HepG2 (cell line): ENCODE results near the gene SLC22A23. TPM values are rescaled to one million over a fixed set of nuclear protein-coding genes. Genes with fewer than 3 reads are reported as not detected.

Source experiments
- CC2D1A ChIP-seq: sonication (generic); formaldehyde crosslinking; IDR thresholded peaks from 2 replicates; pipeline ENCODE4 v1.8.1; 2023; ENCODE audit warnings: mild to moderate bottlenecking, missing genetic modification reagents
- CREB1 ChIP-seq, 2 experiments: fragments of 450-650 bp in 1 of 2; IDR thresholded peaks; 2 replicates each; pipeline ENCODE4 v1.6.1; 2016 to 2017; ENCODE audit warnings: control low read depth in 1 of 2, mild to moderate bottlenecking in 1 of 2, missing compliant biosample characterization in 1 of 2, missing genetic modification characterization in 1 of 2
- GTF2F1 ChIP-seq: fragments of 150-350 bp; IDR thresholded peaks from 2 replicates; pipeline ENCODE4 v1.6.1; 2014; ENCODE audit warnings: low read length
- HNF4A ChIP-seq: sonication (generic); formaldehyde crosslinking; IDR thresholded peaks from 2 replicates; pipeline ENCODE4 v1.4.0; 2020; ENCODE audit warnings: missing genetic modification reagents
- MEIS1 ChIP-seq: sonication (generic); formaldehyde crosslinking; IDR thresholded peaks from 2 replicates; pipeline ENCODE4 v1.9.0; 2021; ENCODE audit warnings: mild to moderate bottlenecking, missing genetic modification reagents, moderate library complexity, borderline replicate concordance
- NR2F6 ChIP-seq, 2 experiments: IDR thresholded peaks; 2 replicates each; pipeline ENCODE4 v1.6.1; 2016; ENCODE audit warnings: antibody characterized with exemption in 1 of 2, mild to moderate bottlenecking in 1 of 2
- PAX8 ChIP-seq: sonication (generic); formaldehyde crosslinking; IDR thresholded peaks from 2 replicates; pipeline ENCODE4 v1.8.0; 2022; ENCODE audit warnings: mild to moderate bottlenecking, missing genetic modification reagents, borderline replicate concordance
- REXO4 ChIP-seq: sonication (generic); formaldehyde crosslinking; IDR thresholded peaks from 2 replicates; pipeline ENCODE4 v1.8.0; 2022; ENCODE audit warnings: missing genetic modification reagents, mild to moderate bottlenecking, borderline replicate concordance
- RXRB ChIP-seq: IDR thresholded peaks from 2 replicates; pipeline ENCODE4 v1.6.1; 2016; ENCODE audit warnings: borderline replicate concordance, missing genetic modification reagents, missing compliant biosample characterization
- SRSF9 ChIP-seq: fragments of 200-400 bp; formaldehyde crosslinking; IDR thresholded peaks from 2 replicates; pipeline ENCODE4 v1.6.1; 2018; ENCODE audit warnings: borderline replicate concordance, mild to moderate bottlenecking, low read depth, low read length; ENCODE audit not compliant: insufficient read depth, poor library complexity, severe bottlenecking
- STAG1 ChIP-seq: sonication (generic); formaldehyde crosslinking; IDR thresholded peaks from 2 replicates; pipeline ENCODE4 v1.4.0; 2020; ENCODE audit warnings: missing genetic modification reagents
- TCF12 ChIP-seq, 2 experiments: fragments of 450-650 bp in 1 of 2; sonication (generic) in 1 of 2; formaldehyde crosslinking in 1 of 2; IDR thresholded peaks; 2 replicates each; pipeline versions ENCODE4 v1.6.1 to v1.8.0; 2017 to 2022; ENCODE audit warnings: antibody characterized with exemption in 1 of 2, mild to moderate bottlenecking in 1 of 2, missing genetic modification reagents in 1 of 2, moderate library complexity in 1 of 2
- U2AF1 ChIP-seq: fragments of 200-400 bp; formaldehyde crosslinking; optimal IDR thresholded peaks from 2 replicates; pipeline ENCODE3; 2017; ENCODE audit warnings: mild to moderate bottlenecking, low read depth, low read length
- ZMYM4 ChIP-seq: sonication (generic); formaldehyde crosslinking; IDR thresholded peaks from 2 replicates; pipeline ENCODE4 v1.8.1; 2023; ENCODE audit warnings: mild to moderate bottlenecking, missing genetic modification reagents
- ZNF264 ChIP-seq: sonication (generic); formaldehyde crosslinking; IDR thresholded peaks from 2 replicates; pipeline ENCODE4 v1.4.0; 2020; ENCODE audit warnings: missing genetic modification reagents
- ZNF652 ChIP-seq: IDR thresholded peaks from 2 replicates; pipeline ENCODE4 v1.6.1; 2016; ENCODE audit warnings: low read depth, borderline replicate concordance
- ZNF678 ChIP-seq: sonication (generic); formaldehyde crosslinking; IDR thresholded peaks from 2 replicates; pipeline ENCODE4 v1.4.0; 2020; ENCODE audit warnings: mild to moderate bottlenecking, missing genetic modification reagents
- ZNF83 ChIP-seq: sonication (generic); formaldehyde crosslinking; IDR thresholded peaks from 2 replicates; pipeline ENCODE4 v1.4.0; 2020; ENCODE audit warnings: missing genetic modification reagents, mild to moderate bottlenecking, borderline replicate concordance
- polyA plus RNA-seq, 8 experiments: library from polyadenylated mRNA; depleted of rRNA in 3 of 8; stranded (reverse) in 7 of 8; unstranded in 1 of 8; fragments of >200 nt; fragmentation: Illumina TruSeq in 4 of 8; extraction: Trizol in 4 of 8; gene quantifications; 2 replicates each; pipeline versions ENCODE4 v1.2.1 to v1.2.3, GENCODE V29; 2011 to 2016; ENCODE audit warnings: low read depth in 4 of 8, missing spikeins in 1 of 8, mixed read lengths in 1 of 8; ENCODE audit not compliant: insufficient read depth in 1 of 8
- total RNA-seq, 5 experiments: library from RNA; depleted of rRNA; stranded (reverse); fragments of >200 nt; fragmentation: Illumina TruSeq; extraction: Trizol; gene quantifications; 2 replicates each; pipeline ENCODE4 v1.2.3, GENCODE V29; 2016; ENCODE audit warnings: low read depth in 1 of 5
- TF ChIP-seq, protein P1 (sequence below): sonication (generic); formaldehyde crosslinking; IDR thresholded peaks from 2 replicates; pipeline ENCODE4 v1.4.0; 2020; ENCODE audit warnings: missing genetic modification reagents
- TF ChIP-seq, protein P2 (sequence below): sonication (generic); formaldehyde crosslinking; IDR thresholded peaks from 2 replicates; pipeline ENCODE4 v1.4.0; 2020; ENCODE audit warnings: mild to moderate bottlenecking, missing genetic modification reagents
- TF ChIP-seq, protein P3 (sequence below): sonication (generic); formaldehyde crosslinking; IDR thresholded peaks from 2 replicates; pipeline ENCODE4 v1.5.0; 2020; ENCODE audit warnings: missing genetic modification reagents
- TF ChIP-seq, protein P4 (sequence below): sonication (generic); formaldehyde crosslinking; IDR thresholded peaks from 2 replicates; pipeline ENCODE4 v1.4.0; 2020; ENCODE audit warnings: low read depth, mild to moderate bottlenecking, missing genetic modification reagents
- TF ChIP-seq, protein P5 (sequence below): sonication (generic); formaldehyde crosslinking; conservative IDR thresholded peaks from 2 replicates; pipeline ENCODE4 v1.8.0; 2022; ENCODE audit warnings: missing genetic modification reagents
- TF ChIP-seq, protein P6 (sequence below): IDR thresholded peaks from 2 replicates; pipeline ENCODE4 v1.6.1; 2016; ENCODE audit warnings: missing genetic modification reagents, missing compliant biosample characterization

Gene SLC22A23
- total and polyA plus RNA-seq, 2 of the 13 experiments (the other 11 are each of a cell fraction or from before 2014, with no cell fraction given), result 11.8 to 17.5 TPM

DNA sequence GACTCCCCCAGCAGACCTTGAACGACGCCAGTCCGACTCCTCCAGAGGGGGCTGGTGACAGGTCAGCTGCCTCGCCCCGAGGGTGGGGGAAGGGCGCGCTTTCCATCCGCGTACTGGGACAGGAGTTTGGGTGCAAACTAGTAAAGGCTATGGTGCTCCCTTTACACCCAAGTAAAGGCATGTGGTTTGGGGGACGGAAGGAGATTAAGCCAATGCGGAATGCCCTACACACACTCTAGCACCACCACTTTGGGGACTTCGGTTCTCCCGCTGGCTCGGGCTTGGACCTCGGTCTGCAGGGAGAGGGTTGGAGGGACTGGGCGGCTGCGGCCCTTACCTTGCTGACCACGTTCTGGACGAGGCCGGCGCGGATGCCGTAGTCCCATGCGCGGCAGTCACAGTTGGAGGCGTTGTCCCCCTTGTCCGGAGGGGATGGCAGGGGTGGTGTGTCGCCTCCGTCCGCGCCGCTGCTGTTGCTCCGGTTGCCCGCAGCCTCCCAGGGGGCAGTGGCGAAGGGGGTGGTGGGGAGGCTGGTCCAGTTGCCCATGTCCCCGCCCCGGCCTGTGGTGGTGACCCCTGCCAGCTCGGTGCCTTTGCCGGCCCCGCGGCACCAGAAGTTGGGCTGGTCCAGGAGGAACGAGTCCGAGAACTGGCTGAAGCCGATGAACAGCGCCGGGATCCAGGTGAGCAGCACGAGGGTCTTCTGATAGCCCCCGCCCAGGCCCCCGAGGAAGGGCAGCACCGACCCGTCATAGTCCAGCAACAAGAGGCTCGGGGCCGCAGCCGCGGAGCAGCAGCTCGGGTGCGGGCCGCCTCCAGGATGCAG lies 1.1 kb downstream of the SLC22A23 start (continued):
- TF ChIP-seq U2AF1 (peak; percentile 73), HNF4A (0 out of 2 replicates have a peak, but pooled peaks have one; percentile 2), REXO4 (no peak), ZNF83 (CRISPR knock-in tag) (peak; percentile 72; the same call in 1 of the 2 replicates), ZNF264 (CRISPR knock-in tag) (no peak), STAG1 (CRISPR knock-in tag) (no peak), PAX8 (CRISPR knock-in tag) (no peak), MEIS1 (CRISPR knock-in tag) (peak; percentile 70; the same call in 1 of the 2 replicates), CREB1 (IDR thresholded peaks at IDR 0.05) (no peak), CREB1 (CRISPR knock-in tag; IDR thresholded peaks at IDR 0.05) (no peak), ZMYM4 (CRISPR knock-in tag) (no peak; the same call in 1 of the 2 replicates), TCF12 (IDR thresholded peaks at IDR 0.05) (no peak), TCF12 (CRISPR knock-in tag; IDR thresholded peaks at IDR 0.05) (no peak), NR2F6 (IDR thresholded peaks at IDR 0.05) (no peak; the same call in 1 of the 2 replicates), NR2F6 (CRISPR knock-in tag; IDR thresholded peaks at IDR 0.05) (no peak), RXRB (no peak), GTF2F1 (no peak), CC2D1A (CRISPR knock-in tag) (no peak), ZNF678 (CRISPR knock-in tag) (peak; percentile 58; the same call in 1 of the 2 replicates), ZNF652 (CRISPR knock-in tag) (no peak), SRSF9 (no peak)
- TF ChIP-seq, protein P1, sequence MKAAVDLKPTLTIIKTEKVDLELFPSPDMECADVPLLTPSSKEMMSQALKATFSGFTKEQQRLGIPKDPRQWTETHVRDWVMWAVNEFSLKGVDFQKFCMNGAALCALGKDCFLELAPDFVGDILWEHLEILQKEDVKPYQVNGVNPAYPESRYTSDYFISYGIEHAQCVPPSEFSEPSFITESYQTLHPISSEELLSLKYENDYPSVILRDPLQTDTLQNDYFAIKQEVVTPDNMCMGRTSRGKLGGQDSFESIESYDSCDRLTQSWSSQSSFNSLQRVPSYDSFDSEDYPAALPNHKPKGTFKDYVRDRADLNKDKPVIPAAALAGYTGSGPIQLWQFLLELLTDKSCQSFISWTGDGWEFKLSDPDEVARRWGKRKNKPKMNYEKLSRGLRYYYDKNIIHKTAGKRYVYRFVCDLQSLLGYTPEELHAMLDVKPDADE (CRISPR knock-in tag), result no peak
- TF ChIP-seq, protein P2, sequence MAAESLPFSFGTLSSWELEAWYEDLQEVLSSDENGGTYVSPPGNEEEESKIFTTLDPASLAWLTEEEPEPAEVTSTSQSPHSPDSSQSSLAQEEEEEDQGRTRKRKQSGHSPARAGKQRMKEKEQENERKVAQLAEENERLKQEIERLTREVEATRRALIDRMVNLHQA (CRISPR knock-in tag), result no peak
- TF ChIP-seq, protein P3, sequence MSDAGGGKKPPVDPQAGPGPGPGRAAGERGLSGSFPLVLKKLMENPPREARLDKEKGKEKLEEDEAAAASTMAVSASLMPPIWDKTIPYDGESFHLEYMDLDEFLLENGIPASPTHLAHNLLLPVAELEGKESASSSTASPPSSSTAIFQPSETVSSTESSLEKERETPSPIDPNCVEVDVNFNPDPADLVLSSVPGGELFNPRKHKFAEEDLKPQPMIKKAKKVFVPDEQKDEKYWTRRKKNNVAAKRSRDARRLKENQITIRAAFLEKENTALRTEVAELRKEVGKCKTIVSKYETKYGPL (CRISPR knock-in tag), result no peak
- TF ChIP-seq, protein P4, sequence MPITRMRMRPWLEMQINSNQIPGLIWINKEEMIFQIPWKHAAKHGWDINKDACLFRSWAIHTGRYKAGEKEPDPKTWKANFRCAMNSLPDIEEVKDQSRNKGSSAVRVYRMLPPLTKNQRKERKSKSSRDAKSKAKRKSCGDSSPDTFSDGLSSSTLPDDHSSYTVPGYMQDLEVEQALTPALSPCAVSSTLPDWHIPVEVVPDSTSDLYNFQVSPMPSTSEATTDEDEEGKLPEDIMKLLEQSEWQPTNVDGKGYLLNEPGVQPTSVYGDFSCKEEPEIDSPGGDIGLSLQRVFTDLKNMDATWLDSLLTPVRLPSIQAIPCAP (CRISPR knock-in tag), result no peak
- TF ChIP-seq, protein P5, sequence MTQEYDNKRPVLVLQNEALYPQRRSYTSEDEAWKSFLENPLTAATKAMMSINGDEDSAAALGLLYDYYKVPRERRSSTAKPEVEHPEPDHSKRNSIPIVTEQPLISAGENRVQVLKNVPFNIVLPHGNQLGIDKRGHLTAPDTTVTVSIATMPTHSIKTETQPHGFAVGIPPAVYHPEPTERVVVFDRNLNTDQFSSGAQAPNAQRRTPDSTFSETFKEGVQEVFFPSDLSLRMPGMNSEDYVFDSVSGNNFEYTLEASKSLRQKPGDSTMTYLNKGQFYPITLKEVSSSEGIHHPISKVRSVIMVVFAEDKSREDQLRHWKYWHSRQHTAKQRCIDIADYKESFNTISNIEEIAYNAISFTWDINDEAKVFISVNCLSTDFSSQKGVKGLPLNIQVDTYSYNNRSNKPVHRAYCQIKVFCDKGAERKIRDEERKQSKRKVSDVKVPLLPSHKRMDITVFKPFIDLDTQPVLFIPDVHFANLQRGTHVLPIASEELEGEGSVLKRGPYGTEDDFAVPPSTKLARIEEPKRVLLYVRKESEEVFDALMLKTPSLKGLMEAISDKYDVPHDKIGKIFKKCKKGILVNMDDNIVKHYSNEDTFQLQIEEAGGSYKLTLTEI (CRISPR knock-in tag), result no peak
- TF ChIP-seq, protein P6, sequence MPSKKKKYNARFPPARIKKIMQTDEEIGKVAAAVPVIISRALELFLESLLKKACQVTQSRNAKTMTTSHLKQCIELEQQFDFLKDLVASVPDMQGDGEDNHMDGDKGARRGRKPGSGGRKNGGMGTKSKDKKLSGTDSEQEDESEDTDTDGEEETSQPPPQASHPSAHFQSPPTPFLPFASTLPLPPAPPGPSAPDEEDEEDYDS (CRISPR knock-in tag), result no peak
